Prostate gland (tissue), 2 donors: ENCODE data around the gene PSMC2. TPM values are rescaled to one million over a fixed set of nuclear protein-coding genes. Genes with fewer than 3 reads are reported as not detected.

Source experiments
- DNase-seq: peaks from one replicate; pipeline ENCODE4 v3.0.0-alpha.2; 2019; ENCODE audit warnings: low spot score
- H3K27ac ChIP-seq, 2 donors: fragments of 200-600 bp; sonication (generic); 2 replicates each; pipeline ENCODE4 v1.5.1; 2017 to 2019
- H3K27me3 ChIP-seq: fragments of 200-600 bp; sonication (generic); replicated peaks from 2 replicates; pipeline ENCODE4 v1.5.1; 2019; ENCODE audit not compliant: insufficient read depth
- H3K36me3 ChIP-seq, 2 donors: fragments of 200-600 bp; sonication (generic); 1 replicate in 1 of 2; 2 replicates in 1 of 2; pipeline versions ENCODE4 v1.5.1 to v1.8.1; 2017 to 2019
- H3K4me1 ChIP-seq: fragments of 200-600 bp; sonication (generic); replicated peaks from 2 replicates; pipeline ENCODE4 v1.5.1; 2019
- H3K4me3 ChIP-seq, 2 donors: fragments of 200-600 bp; sonication (generic); 2 replicates each; pipeline ENCODE4 v1.5.1; 2017 to 2019
- H3K9me3 ChIP-seq: fragments of 200-600 bp; sonication (generic); 2 replicates; pipeline ENCODE4 v1.5.1; 2017
- POLR2A ChIP-seq: fragments of 450-650 bp; IDR thresholded peaks from one replicate; pipeline ENCODE4 v1.6.1; 2016; ENCODE audit warnings: antibody characterized with exemption, mild to moderate bottlenecking
- POLR2AphosphoS5 ChIP-seq: sonication (generic); formaldehyde crosslinking; IDR thresholded peaks from one replicate; pipeline ENCODE4 v1.6.1; 2017; ENCODE audit warnings: antibody characterized with exemption
- WGBS: methylation state at CpG from one replicate; pipeline ENCODE4 v1.1.5; 2018; 5-methylcytosine and 5-hydroxymethylcytosine counted together
- intact Hi-C: fragments of 100-400 bp; cut with DNase I; formaldehyde crosslinking; loops from one replicate; pipeline ENCODE4 v1.14.2; 2022
- total RNA-seq, 2 donors: library from RNA; depleted of rRNA; stranded (reverse); fragments of >200 nt; gene quantifications; one replicate each; pipeline ENCODE4 v1.1.0, GENCODE V29; 2016
- TF ChIP-seq, protein P1 (sequence below), 4 experiments: fragments of 200-600 bp in 2 of 4; fragments of 450-650 bp in 2 of 4; sonication (generic) in 2 of 4; IDR thresholded peaks; 1 replicate in 3 of 4; 2 replicates in 1 of 4; pipeline ENCODE4 v1.5.1; 2016 to 2019; ENCODE audit warnings: antibody characterized with exemption in 4 of 4, mild to moderate bottlenecking in 2 of 4, moderate library complexity in 2 of 4

PSMC2 gene
- total RNA-seq, 2 donors from 2014 or later: 62.0 to 102 TPM

DNA sequence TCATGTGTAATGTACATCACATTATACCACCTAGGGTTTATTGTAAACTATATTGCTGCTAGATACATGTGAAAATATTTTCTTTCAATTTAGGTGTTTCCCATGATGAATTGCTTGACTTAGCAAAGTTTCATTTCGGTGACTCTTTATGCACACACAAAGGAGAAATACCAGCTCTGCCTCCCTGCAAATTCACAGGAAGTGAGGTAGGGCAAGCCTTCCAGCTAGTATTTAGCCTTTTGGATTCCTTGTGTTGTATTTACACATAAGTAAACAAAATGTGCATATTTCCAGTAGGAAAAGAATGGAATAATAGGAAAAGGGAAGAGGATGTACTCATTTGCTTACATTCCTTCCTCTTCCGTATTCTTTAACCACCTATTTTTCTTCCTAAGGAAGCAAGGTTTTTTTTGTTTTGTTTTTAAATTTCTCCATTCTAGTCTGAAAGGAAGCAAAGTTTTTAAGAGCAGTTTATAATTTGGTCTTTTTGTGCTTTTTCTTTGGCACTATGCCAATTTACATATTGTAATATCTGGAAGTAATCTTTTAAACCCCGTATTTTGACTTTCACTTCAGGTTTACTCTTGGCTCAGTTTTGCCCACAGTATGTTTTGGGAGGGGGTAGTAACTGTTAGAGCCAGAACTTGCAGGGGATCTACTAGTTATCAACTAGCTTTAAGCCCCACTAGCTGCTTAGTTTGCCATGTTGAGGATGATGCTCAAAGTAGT lies 39.8 kb upstream of the PSMC2 start:
- Histone ChIP-seq H3K27me3 (no peaks in the 10 kb centered on the region), H3K4me3 (no peak overlapping the region), H3K9me3 (no peaks in the 10 kb centered on the region), H3K36me3 (peaks cover 0 to 8% of the 10 kb centered on the region in 2 donors), H3K27ac (peak overlapping the region in 1 of 2 donors; percentile 22), H3K4me1 (no peaks in the 10 kb centered on the region)
- no peak for TF ChIP-seq POLR2A
- TF ChIP-seq, protein P1, sequence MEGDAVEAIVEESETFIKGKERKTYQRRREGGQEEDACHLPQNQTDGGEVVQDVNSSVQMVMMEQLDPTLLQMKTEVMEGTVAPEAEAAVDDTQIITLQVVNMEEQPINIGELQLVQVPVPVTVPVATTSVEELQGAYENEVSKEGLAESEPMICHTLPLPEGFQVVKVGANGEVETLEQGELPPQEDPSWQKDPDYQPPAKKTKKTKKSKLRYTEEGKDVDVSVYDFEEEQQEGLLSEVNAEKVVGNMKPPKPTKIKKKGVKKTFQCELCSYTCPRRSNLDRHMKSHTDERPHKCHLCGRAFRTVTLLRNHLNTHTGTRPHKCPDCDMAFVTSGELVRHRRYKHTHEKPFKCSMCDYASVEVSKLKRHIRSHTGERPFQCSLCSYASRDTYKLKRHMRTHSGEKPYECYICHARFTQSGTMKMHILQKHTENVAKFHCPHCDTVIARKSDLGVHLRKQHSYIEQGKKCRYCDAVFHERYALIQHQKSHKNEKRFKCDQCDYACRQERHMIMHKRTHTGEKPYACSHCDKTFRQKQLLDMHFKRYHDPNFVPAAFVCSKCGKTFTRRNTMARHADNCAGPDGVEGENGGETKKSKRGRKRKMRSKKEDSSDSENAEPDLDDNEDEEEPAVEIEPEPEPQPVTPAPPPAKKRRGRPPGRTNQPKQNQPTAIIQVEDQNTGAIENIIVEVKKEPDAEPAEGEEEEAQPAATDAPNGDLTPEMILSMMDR (IDR thresholded peaks at IDR 0.05): no peak
- no peak for TF ChIP-seq POLR2AphosphoS5
- DNase-seq: no peak
- whole genome bisulfite sequencing: 43% methylated on average over 3 of the region's 3 CpGs
- intact Hi-C loops: no loop called here

DNA sequence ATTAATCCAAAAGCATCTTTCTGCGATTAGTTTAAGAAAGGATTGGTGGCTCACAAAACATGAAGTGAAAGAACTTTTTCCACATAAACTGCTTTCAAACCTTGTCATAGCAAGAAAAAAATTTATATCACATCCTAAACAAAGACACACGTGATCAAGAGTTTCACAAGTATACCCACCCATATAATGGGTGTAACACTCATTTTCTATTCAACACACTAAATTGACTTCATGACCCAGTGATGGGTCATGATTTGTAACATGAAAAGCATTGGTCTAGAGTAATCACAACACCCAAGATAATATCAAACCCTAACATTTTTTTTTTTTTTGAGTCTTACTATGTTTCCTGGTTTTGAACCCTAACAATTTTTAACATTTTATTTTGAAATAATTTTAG lies 32.6 kb upstream of the PSMC2 start:
- no peak overlapping the region for H3K27ac ChIP-seq
- 82% methylated on average over 2 of the region's 2 CpGs for WGBS
- no peak overlapping the region for H3K4me3 ChIP-seq
- H3K9me3 ChIP-seq: no peaks in the 10 kb centered on the region
- no peaks in the 10 kb centered on the region for H3K27me3 ChIP-seq
- DNase-seq: no peak
- peaks cover 0 to 8% of the 10 kb centered on the region in 2 donors for H3K36me3 ChIP-seq
- H3K4me1 ChIP-seq: no peaks in the 10 kb centered on the region
- intact Hi-C loops: no loop called here
- TF ChIP-seq, protein P1 (IDR thresholded peaks at IDR 0.05): no peak
- no peak for TF ChIP-seq POLR2A
- TF ChIP-seq POLR2AphosphoS5: no peak

DNA sequence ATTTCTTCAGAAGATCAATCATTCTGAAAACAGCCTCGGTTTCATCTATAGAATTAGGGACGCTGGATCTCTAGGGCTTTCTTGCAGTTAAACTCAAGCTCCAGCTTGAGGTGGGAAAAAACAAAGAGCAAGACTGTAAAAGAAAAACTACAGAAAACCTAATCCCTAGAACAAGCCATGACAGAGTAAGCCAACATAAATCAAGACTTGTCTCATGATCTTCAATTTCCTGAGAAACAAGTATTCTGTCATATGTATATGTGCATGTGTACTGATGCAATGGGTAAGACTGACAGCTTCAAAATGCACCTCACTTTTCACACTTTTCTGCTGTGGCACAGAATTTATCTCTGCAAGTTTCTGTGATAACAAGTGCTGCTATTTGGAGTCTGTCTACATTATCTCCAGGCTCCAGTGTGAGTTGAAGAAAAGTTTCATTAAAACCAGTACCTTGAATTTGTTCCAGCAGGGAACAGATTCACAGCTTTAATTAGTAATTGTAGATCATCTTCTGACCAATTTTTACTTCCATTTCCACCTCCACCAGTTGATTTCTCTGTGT lies 31.0 kb upstream of the PSMC2 start:
- no peak overlapping the region for H3K4me3 ChIP-seq
- 89% methylated on average over 2 of the region's 2 CpGs for WGBS
- intact Hi-C loops: no loop called here
- peaks cover 0 to 5% of the 10 kb centered on the region in 2 donors for H3K36me3 ChIP-seq
- H3K9me3 ChIP-seq: no peaks in the 10 kb centered on the region
- no peaks in the 10 kb centered on the region for H3K4me1 ChIP-seq
- no peaks in the 10 kb centered on the region for H3K27me3 ChIP-seq
- no peak for TF ChIP-seq POLR2AphosphoS5
- no peak overlapping the region for H3K27ac ChIP-seq
- DNase-seq: no peak

DNA sequence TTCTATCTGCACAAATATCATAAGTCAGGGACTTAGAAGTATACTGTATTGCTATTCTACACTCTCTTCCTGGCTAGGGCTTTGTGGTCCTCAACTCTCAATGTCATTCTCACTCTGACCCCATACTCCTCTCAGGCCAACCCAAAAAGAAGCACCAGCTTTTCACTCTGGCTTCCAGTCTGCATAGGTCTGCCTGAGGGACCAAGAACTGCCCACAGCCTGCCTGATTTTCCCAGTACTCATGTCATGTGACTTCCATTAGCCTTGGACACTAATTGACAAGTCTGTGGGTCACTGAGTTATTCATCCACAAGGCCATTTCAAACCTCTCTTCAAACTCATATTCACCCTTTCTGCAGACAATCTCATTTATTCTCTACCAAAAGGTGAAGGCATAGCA lies 30.4 kb upstream of the PSMC2 start:
- no peak for TF ChIP-seq POLR2A
- TF ChIP-seq POLR2AphosphoS5: no peak
- TF ChIP-seq, protein P1 (IDR thresholded peaks at IDR 0.05): no peak
- Histone ChIP-seq H3K27me3 (no peaks in the 10 kb centered on the region), H3K36me3 (peaks cover 0 to 5% of the 10 kb centered on the region in 2 donors), H3K4me3 (no peak overlapping the region), H3K27ac (no peak overlapping the region), H3K9me3 (no peaks in the 10 kb centered on the region), H3K4me1 (no peaks in the 10 kb centered on the region)
- intact Hi-C loops: no loop called here
- DNase-seq: no peak

DNA sequence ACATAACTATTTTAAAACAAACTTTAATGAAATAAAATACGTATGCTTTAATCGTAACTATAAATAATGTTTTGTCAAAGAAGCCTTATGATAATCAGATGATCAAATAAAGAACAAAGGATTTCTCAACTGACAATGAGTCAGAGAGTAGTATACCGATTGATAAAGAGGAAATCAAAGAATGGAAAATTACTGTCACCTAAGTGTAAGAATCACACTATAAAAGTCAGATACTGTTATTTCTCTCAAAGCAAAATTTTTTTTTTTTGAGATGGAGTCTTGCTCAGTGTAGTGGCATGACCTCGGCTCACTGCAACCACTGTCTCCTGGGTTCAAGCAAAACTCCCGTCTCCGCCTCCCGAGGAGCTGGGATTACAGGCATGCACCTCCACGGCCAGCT lies 21.7 kb upstream of the PSMC2 start:
- H3K4me1 ChIP-seq: no peaks in the 10 kb centered on the region
- H3K27ac ChIP-seq: no peak overlapping the region
- no peaks in the 10 kb centered on the region for H3K27me3 ChIP-seq
- WGBS: 88% methylated on average over 8 of the region's 8 CpGs
- TF ChIP-seq POLR2A (no peak), POLR2AphosphoS5 (no peak)
- TF ChIP-seq, protein P1 (IDR thresholded peaks at IDR 0.05): no peak
- no peak overlapping the region for H3K4me3 ChIP-seq
- no peak for DNase-seq
- H3K36me3 ChIP-seq: no peaks in the 10 kb centered on the region
- intact Hi-C loops: no loop called here
- no peaks in the 10 kb centered on the region for H3K9me3 ChIP-seq
